8988T (cell line): Measurements from ENCODE around the gene KIF22.
"Not testable (repeated sequence)": the region's sequence is repeated elsewhere in the genome, so short reads cannot be mapped to it uniquely, and the experiment has no call there.

ENCODE experiments used
- DNase-seq: peaks from one replicate; pipeline ENCODE4 v3.0.0; 2011

The KIF22 gene

GRCh38 chr16:29767062-29767461, 23.5 kb upstream of the KIF22 start:
- no peak for DNase-seq

GRCh38 chr16:29769507-29769906, 21.0 kb upstream of the KIF22 start:
- DNase-seq = no peak

- no peak for DNase-seq
Observed at GRCh38 chr16:29770250-29770929, 20.2 kb upstream of the KIF22 start.

- DNase-seq = not testable (repeated sequence)
Observed at GRCh38 chr16:29772330-29772729, 18.2 kb upstream of the KIF22 start.

- DNase-seq = no peak
Observed at GRCh38 chr16:29774730-29775129, 15.8 kb upstream of the KIF22 start.

GRCh38 chr16:29775742-29776408, 14.7 kb upstream of the KIF22 start:
- no peak for DNase-seq

- no peak for DNase-seq
Observed at GRCh38 chr16:29777576-29778350, 12.8 kb upstream of the KIF22 start, which contains the start of gene ZG16. ZG16 (plus strand) TSS chr16:29778256; CDS start chr16:29779267, 1,011 bp downstream.

GRCh38 chr16:29779474-29779873, 11.1 kb upstream of the KIF22 start:
- no peak for DNase-seq

GRCh38 chr16:29783094-29783953, 7.2 kb upstream of the KIF22 start:
- DNase-seq = not testable (repeated sequence)

- no peak for DNase-seq
Observed at GRCh38 chr16:29784157-29784556, 6.4 kb upstream of the KIF22 start.

- no peak for DNase-seq
Observed at GRCh38 chr16:29784901-29785500, 5.5 kb upstream of the KIF22 start.

GRCh38 chr16:29787155-29787554, 3.4 kb upstream of the KIF22 start:
- DNase-seq = not testable (repeated sequence)

- no peak for DNase-seq
Observed at GRCh38 chr16:29789775-29790182, 772 bp upstream of the KIF22 start.

- DNase-seq = no peak
Observed at GRCh38 chr16:29790949-29791844, 646 bp downstream of the KIF22 start.

GRCh38 chr16:29791845-29792807, 1.6 kb downstream of the KIF22 start:
- no peak for DNase-seq

- DNase-seq = not testable (repeated sequence)
Observed at GRCh38 chr16:29793153-29793552, 2.6 kb downstream of the KIF22 start.

GRCh38 chr16:29794231-29794710, 3.7 kb downstream of the KIF22 start:
- DNase-seq = no peak

- no peak for DNase-seq
Observed at GRCh38 chr16:29802416-29802935, 11.9 kb downstream of the KIF22 start.

GRCh38 chr16:29804020-29804419, 13.5 kb downstream of the KIF22 start:
- no peak for DNase-seq
